ENCODE measurements around the gene L3MBTL3. TPM values are rescaled to one million over a fixed set of nuclear protein-coding genes. Genes with fewer than 3 reads are reported as not detected.

The L3MBTL3 gene
- total RNA-seq, 1 experiment from 2014 or later, result 4.7 TPM

DNA sequence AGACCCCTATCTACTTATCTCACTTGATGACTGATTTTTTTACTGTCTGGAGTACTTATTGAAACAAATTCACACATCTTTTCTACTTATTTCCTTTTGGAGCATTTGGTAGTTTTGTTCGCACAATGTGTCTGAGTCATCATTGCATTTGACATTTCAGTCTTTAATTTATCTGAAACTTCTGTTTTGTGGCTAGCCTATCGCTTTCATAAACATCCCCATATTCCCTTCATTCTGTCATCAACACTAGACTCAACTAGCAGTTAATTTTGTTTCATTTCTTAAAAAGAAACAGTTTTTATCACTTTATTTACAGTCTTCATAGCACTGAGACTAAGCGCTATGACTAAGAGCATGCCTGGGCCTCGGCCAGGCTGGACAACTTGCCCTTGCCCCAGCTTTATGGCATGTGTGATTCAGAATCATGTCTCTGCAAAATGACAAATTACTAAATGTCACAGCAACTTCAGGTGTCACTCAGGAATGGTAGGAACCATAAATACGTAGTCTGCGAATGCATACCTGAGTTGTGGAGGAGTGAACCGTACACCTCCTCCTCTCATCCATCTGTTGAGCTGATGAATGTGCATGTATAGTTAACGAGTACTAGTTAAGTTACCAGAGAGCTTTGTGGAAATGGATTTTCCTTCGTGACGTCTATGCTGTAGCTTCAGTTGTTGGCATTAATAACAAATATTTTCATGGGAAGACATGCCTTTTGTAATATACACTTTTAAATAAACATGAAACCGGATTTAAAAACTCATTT is 16.2 kb downstream of the L3MBTL3 start:
- H2BK12ac ChIP-seq (ENCODE audit: insufficient read length, low read depth, low read length), result no peak overlapping the region
- no peak overlapping the region for H3K4me2 ChIP-seq (ENCODE audit: insufficient read depth, insufficient read length, low read length)
- H3K27ac Mint-ChIP-seq, result no peak overlapping the region
- no peak overlapping the region for H2AK5ac ChIP-seq (ENCODE audit: insufficient read length, low read length)
- peaks cover 3 to 15% of the 10 kb centered on the region in 2 experiments for H3K4me1 Mint-ChIP-seq
- no peak overlapping the region for H2BK5ac ChIP-seq (ENCODE audit: insufficient read length, low read length)
- no peak overlapping the region for H3K4ac ChIP-seq (ENCODE audit: low read depth, low read length)
- TF ChIP-seq, protein P1, sequence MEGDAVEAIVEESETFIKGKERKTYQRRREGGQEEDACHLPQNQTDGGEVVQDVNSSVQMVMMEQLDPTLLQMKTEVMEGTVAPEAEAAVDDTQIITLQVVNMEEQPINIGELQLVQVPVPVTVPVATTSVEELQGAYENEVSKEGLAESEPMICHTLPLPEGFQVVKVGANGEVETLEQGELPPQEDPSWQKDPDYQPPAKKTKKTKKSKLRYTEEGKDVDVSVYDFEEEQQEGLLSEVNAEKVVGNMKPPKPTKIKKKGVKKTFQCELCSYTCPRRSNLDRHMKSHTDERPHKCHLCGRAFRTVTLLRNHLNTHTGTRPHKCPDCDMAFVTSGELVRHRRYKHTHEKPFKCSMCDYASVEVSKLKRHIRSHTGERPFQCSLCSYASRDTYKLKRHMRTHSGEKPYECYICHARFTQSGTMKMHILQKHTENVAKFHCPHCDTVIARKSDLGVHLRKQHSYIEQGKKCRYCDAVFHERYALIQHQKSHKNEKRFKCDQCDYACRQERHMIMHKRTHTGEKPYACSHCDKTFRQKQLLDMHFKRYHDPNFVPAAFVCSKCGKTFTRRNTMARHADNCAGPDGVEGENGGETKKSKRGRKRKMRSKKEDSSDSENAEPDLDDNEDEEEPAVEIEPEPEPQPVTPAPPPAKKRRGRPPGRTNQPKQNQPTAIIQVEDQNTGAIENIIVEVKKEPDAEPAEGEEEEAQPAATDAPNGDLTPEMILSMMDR (conservative IDR thresholded peaks at IDR 0.05), result no peak
- no peak overlapping the region for H2BK20ac ChIP-seq (ENCODE audit: low read depth, low read length, poor library complexity, severe bottlenecking)
- H3K56ac ChIP-seq (ENCODE audit: insufficient read length, low read depth, low read length), result no peak overlapping the region
- no peaks in the 10 kb centered on the region for H4K20me1 ChIP-seq (ENCODE audit: control insufficient read depth, insufficient read depth, insufficient read length)
- H4K8ac ChIP-seq (replicated peaks; ENCODE audit: insufficient read length, low read depth, low read length), result no peak overlapping the region
- no peak overlapping the region for H2BK120ac ChIP-seq (ENCODE audit: low read depth, low read length, poor library complexity, severe bottlenecking)
- H2BK15ac ChIP-seq (ENCODE audit: low read depth, low read length), result no peak overlapping the region
- H3K79me1 ChIP-seq (ENCODE audit: insufficient read depth, low read depth, low read length, poor library complexity, severe bottlenecking), result peaks cover 3% of the 10 kb centered on the region
- no CpG with 5 or more reads among the region's 11 CpGs for WGBS (ENCODE audit: extremely low coverage, insufficient read length, low lambda C conversion rate)
- H3K27me3 Mint-ChIP-seq (ENCODE audit: low read depth), result no peaks in the 10 kb centered on the region
- H3K18ac ChIP-seq (ENCODE audit: insufficient read length, low read depth, low read length), result no peak overlapping the region
- H3K14ac ChIP-seq (ENCODE audit: insufficient read depth, low read length), result no peak overlapping the region
- H3K27me3 ChIP-seq (ENCODE audit: insufficient read depth, low read length), result no peaks in the 10 kb centered on the region
- no peak for DNase-seq
- no peak overlapping the region for H4K5ac ChIP-seq (ENCODE audit: insufficient read length, low read depth, low read length)
- no peak overlapping the region for H3K27ac ChIP-seq (ENCODE audit: insufficient read length, low read depth, low read length)
- H3T11ph ChIP-seq (ENCODE audit: low read length), result no peak overlapping the region
- H3K4me1 ChIP-seq (ENCODE audit: insufficient read depth, low read length), result no peaks in the 10 kb centered on the region; the same call in 1 of the 2 replicates
- H2AFZ ChIP-seq (ENCODE audit: low read length), result no peak overlapping the region
- no peak overlapping the region for H3K4me3 Mint-ChIP-seq
- H3K9me3 ChIP-seq (ENCODE audit: control insufficient read depth, low read depth, low read length), result no peaks in the 10 kb centered on the region
- no peak overlapping the region for H4K91ac ChIP-seq (ENCODE audit: insufficient read length, low read depth, low read length)
- no peak overlapping the region for H3K9ac ChIP-seq (ENCODE audit: extremely low read depth, insufficient read length, low read length)
- no peaks in the 10 kb centered on the region for H3K79me2 ChIP-seq (ENCODE audit: insufficient read depth, low read length)
- H3K23me2 ChIP-seq (ENCODE audit: insufficient read length, low read depth, low read length, poor library complexity, severe bottlenecking), result no peaks in the 10 kb centered on the region
- H3K36me3 Mint-ChIP-seq (ENCODE audit: insufficient read depth in 1 of 3, low read depth in 3 of 3), result peaks cover 2 to 8% (median 5%) of the 10 kb centered on the region in 3 experiments; a peak in 4 of 7 replicates
- no peak overlapping the region for H3K23ac ChIP-seq (ENCODE audit: insufficient read length, low read depth, low read length)
- H3K9me3 Mint-ChIP-seq, result no peaks in the 10 kb centered on the region
